Body of pancreas (tissue), 4 donors: Measurements from ENCODE around the gene CDC45. TPM values are rescaled to one million over a fixed set of nuclear protein-coding genes. Genes with fewer than 3 reads are reported as not detected.

Experiments
- ATAC-seq: fragments of 150-250 bp; one replicate; pipeline ENCODE4 v1.9.1; 2016
- DNase-seq, 4 donors: peaks; one replicate each; pipeline ENCODE4 v3.0.0-alpha.2; 2019
- H3K27ac ChIP-seq, 4 donors: fragments of 200-600 bp; sonication (generic); 1 replicate in 3 of 4; 2 replicates in 1 of 4; pipeline versions ENCODE4 v1.5.1 to v1.6.1; 2016 to 2019; ENCODE audit warnings: mild to moderate bottlenecking in 1 of 4, mixed read lengths in 1 of 4, moderate library complexity in 1 of 4
- H3K27me3 ChIP-seq, 2 donors: fragments of 200-600 bp; sonication (generic); one replicate each; pipeline ENCODE4 v1.6.0; 2016; ENCODE audit warnings: mild to moderate bottlenecking in 1 of 2
- H3K36me3 ChIP-seq, 2 donors: fragments of 200-600 bp; sonication (generic); replicated peaks in 1 of 2; 2 replicates each; pipeline ENCODE4 v1.5.1; 2016; ENCODE audit warnings: low read depth in 2 of 2; ENCODE audit not compliant: insufficient read depth in 1 of 2
- H3K4me1 ChIP-seq: fragments of 200-600 bp; sonication (generic); one replicate; pipeline ENCODE4 v1.6.0; 2016
- H3K4me3 ChIP-seq, 2 donors: fragments of 200-600 bp; sonication (generic); 1 replicate in 1 of 2; 2 replicates in 1 of 2; pipeline ENCODE4 v1.5.1; 2016 to 2019
- H3K9me3 ChIP-seq, 3 donors: fragments of 200-600 bp; sonication (generic); 1 replicate in 2 of 3; 2 replicates in 1 of 3; pipeline ENCODE4 v1.5.1; 2016
- POLR2A ChIP-seq, 3 donors: fragments of 450-650 bp; IDR thresholded peaks; one replicate each; pipeline ENCODE4 v1.6.1; 2016; ENCODE audit warnings: antibody characterized with exemption in 3 of 3, mild to moderate bottlenecking in 2 of 3
- WGBS, 2 donors: methylation state at CpG; one replicate each; pipeline ENCODE4 v1.1.5; 2017; 5-methylcytosine and 5-hydroxymethylcytosine counted together
- intact Hi-C: fragments of 100-400 bp; cut with DNase I; formaldehyde crosslinking; loops from one replicate; pipeline ENCODE4 v1.15.1; 2023
- total RNA-seq, 2 donors: library from RNA; depleted of rRNA; stranded (reverse); fragments of >200 nt; gene quantifications; one replicate each; pipeline ENCODE4 v1.1.0, GENCODE V29; 2016
- TF ChIP-seq, protein P1 (sequence below), 7 experiments: fragments of 450-650 bp in 4 of 7; fragments of 200-600 bp in 3 of 7; sonication (generic) in 3 of 7; IDR thresholded peaks; one replicate each; pipeline ENCODE4 v1.5.1; 2016 to 2019; ENCODE audit warnings: antibody characterized with exemption in 7 of 7

The CDC45 gene
- total RNA-seq, 2 donors from 2014 or later, result not detected

DNA sequence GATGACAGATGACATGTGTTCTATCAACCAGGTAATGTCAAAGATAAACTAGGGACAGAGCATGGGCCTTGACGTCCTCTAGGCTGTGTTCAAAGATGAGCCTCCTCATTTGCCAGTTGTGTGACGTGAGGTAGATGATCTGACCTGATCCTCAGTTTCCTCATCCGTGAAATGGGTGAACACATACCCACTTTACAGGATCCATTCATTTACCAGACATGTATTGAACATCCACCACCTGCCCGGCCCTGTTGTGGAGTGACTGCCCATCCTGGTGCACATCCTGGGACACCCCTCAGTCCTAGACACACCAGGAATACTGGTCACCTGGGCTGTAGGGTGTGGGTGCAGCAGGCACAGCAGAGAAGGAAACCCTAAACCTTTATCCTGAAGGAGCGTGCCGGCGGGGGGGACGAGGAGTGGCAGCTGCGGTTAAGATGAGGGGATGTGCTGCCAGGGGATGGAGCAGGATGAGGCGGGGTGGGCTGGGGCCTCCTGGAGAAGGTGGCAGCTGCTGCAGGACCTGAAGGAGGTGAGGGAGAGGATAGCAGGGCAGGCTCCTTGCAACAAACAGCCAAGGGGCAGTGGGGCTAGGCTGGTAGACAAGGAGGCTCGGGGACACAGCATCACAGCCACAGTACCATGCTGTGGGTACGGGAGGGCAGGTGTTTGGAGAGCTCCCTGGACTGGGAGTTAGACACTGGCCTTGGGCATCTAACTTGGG, 36.1 kb downstream of the CDC45 start:
- no peak for ATAC-seq
- Histone ChIP-seq H3K4me3 (no peak overlapping the region), H3K9me3 (no peaks in the 10 kb centered on the region), H3K27me3 (no peaks in the 10 kb centered on the region), H3K4me1 (no peaks in the 10 kb centered on the region), H3K27ac (no peak overlapping the region), H3K36me3 (no peaks in the 10 kb centered on the region)
- no peak for DNase-seq
- 95% methylated on average over 11 to 12 of the region's 12 CpGs for WGBS, 2 donors
- no peak for TF ChIP-seq POLR2A (IDR thresholded peaks at IDR 0.05)
- TF ChIP-seq, protein P1, sequence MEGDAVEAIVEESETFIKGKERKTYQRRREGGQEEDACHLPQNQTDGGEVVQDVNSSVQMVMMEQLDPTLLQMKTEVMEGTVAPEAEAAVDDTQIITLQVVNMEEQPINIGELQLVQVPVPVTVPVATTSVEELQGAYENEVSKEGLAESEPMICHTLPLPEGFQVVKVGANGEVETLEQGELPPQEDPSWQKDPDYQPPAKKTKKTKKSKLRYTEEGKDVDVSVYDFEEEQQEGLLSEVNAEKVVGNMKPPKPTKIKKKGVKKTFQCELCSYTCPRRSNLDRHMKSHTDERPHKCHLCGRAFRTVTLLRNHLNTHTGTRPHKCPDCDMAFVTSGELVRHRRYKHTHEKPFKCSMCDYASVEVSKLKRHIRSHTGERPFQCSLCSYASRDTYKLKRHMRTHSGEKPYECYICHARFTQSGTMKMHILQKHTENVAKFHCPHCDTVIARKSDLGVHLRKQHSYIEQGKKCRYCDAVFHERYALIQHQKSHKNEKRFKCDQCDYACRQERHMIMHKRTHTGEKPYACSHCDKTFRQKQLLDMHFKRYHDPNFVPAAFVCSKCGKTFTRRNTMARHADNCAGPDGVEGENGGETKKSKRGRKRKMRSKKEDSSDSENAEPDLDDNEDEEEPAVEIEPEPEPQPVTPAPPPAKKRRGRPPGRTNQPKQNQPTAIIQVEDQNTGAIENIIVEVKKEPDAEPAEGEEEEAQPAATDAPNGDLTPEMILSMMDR (IDR thresholded peaks at IDR 0.05), result no peak
- intact Hi-C loops, result no loop called here

GRCh38 chr22:19516378-19517170, 36.9 kb downstream of the CDC45 start:
- H3K4me3 ChIP-seq, result no peak overlapping the region
- WGBS, 2 donors, result 80 to 90% methylated on average over 12 to 19 of the region's 19 CpGs
- H3K27ac ChIP-seq, result no peak overlapping the region
- intact Hi-C loops, result no loop called here
- TF ChIP-seq, protein P1 (IDR thresholded peaks at IDR 0.05), result no peak
- TF ChIP-seq POLR2A (IDR thresholded peaks at IDR 0.05), result no peak
- ATAC-seq (no peak), DNase-seq (no peak)
- H3K9me3 ChIP-seq, result no peaks in the 10 kb centered on the region
- no peaks in the 10 kb centered on the region for H3K36me3 ChIP-seq
- no peaks in the 10 kb centered on the region for H3K27me3 ChIP-seq
- no peaks in the 10 kb centered on the region for H3K4me1 ChIP-seq

- no peak for DNase-seq
- H3K4me1 ChIP-seq, result no peaks in the 10 kb centered on the region
Observed at GRCh38 chr22:19517171-19517500, 37.4 kb downstream of the CDC45 start.

DNA sequence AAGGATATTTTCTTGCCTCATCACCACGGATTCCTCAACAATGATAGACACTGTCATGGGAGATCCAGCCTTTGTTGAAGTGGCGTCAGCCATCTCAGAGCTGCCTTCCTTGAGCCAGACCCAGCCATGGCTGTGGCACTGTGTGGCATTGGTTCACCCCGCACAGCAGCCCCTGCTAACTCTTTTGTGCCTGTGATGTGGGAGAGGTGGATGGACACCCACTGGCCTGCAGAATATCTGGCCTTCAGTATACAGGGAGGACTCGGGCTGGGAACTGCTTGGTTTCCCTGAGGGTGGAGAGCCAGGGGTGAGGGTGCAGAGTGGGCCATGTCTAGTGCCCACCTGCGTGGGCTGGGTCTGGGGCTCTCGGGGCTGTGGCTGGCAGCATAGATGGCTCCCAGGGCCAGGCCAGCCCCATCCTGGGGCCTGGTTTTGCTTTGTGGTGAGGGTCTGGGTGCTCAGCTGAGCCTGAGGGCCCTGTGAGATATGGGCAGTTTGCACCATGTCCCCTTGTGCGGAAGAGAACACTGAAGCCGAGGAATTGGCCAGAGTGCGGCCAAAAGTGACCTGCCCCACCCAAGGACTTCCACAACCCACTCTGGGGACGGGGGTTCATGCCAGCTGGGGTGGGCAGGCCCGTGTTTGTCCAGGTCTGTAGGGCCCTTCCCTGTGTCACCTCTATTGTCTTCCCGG, 38.3 kb downstream of the CDC45 start:
- Histone ChIP-seq H3K27ac (no peak overlapping the region), H3K4me3 (no peak overlapping the region), H3K9me3 (no peaks in the 10 kb centered on the region), H3K36me3 (no peaks in the 10 kb centered on the region), H3K27me3 (no peaks in the 10 kb centered on the region), H3K4me1 (peaks cover under 1% of the 10 kb centered on the region)
- intact Hi-C loops, result no loop called here
- ATAC-seq, result no peak
- TF ChIP-seq, protein P1 (IDR thresholded peaks at IDR 0.05), result no peak
- no peak for TF ChIP-seq POLR2A (IDR thresholded peaks at IDR 0.05)
- 93 to 99% methylated on average over 4 to 12 of the region's 12 CpGs for WGBS, 2 donors
- DNase-seq, result no peak

More at GRCh38 chr22:19517171-19517500, 37.4 kb downstream of the CDC45 start:
- H3K36me3 ChIP-seq, result no peaks in the 10 kb centered on the region
- no peaks in the 10 kb centered on the region for H3K9me3 ChIP-seq
- intact Hi-C loops, result no loop called here
- no peak overlapping the region for H3K27ac ChIP-seq
- H3K4me3 ChIP-seq, result no peak overlapping the region
- H3K27me3 ChIP-seq, result no peaks in the 10 kb centered on the region
- 95 to 100% methylated on average over 3 to 10 of the region's 10 CpGs for WGBS, 2 donors
- ATAC-seq, result no peak
- TF ChIP-seq POLR2A (IDR thresholded peaks at IDR 0.05), result no peak
- TF ChIP-seq, protein P1 (IDR thresholded peaks at IDR 0.05), result no peak
